GM10248 (cell line): Measurements from ENCODE around the gene ELF1.

Experiments
- CTCF ChIA-PET: fragments of 300-600 bp; sonication (Branson Sonifier 250); formaldehyde crosslinking; extraction: SDS; loops from one replicate; lab custom pipeline; 2021; ENCODE audit warnings: antibody characterized with exemption; lab: Yijun Ruan, JAX
- POLR2A ChIA-PET: fragments of 350-650 bp; sonication (Branson Sonifier 250); formaldehyde crosslinking; extraction: SDS; loops from one replicate; lab custom pipeline; 2020; ENCODE audit warnings: antibody characterized with exemption; lab: Yijun Ruan, JAX
- DNase-seq: peaks from one replicate; pipeline ENCODE4 v3.0.0; 2012; ENCODE audit errors: extremely low spot score
- TF ChIP-seq, protein P1 (sequence below): IDR thresholded peaks from 2 replicates; pipeline ENCODE4 v1.5.1; 2012; ENCODE audit warnings: mild to moderate bottlenecking, low read depth; ENCODE audit errors: extremely low read depth, missing control alignments, control extremely low read depth

Gene ELF1

GRCh38 chr13:41034382-41034781 is 15.3 kb upstream of the ELF1 start:
- DNase-seq = no peak
- TF ChIP-seq, protein P1, sequence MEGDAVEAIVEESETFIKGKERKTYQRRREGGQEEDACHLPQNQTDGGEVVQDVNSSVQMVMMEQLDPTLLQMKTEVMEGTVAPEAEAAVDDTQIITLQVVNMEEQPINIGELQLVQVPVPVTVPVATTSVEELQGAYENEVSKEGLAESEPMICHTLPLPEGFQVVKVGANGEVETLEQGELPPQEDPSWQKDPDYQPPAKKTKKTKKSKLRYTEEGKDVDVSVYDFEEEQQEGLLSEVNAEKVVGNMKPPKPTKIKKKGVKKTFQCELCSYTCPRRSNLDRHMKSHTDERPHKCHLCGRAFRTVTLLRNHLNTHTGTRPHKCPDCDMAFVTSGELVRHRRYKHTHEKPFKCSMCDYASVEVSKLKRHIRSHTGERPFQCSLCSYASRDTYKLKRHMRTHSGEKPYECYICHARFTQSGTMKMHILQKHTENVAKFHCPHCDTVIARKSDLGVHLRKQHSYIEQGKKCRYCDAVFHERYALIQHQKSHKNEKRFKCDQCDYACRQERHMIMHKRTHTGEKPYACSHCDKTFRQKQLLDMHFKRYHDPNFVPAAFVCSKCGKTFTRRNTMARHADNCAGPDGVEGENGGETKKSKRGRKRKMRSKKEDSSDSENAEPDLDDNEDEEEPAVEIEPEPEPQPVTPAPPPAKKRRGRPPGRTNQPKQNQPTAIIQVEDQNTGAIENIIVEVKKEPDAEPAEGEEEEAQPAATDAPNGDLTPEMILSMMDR = no peak
- POLR2A ChIA-PET = no interaction called here
- CTCF ChIA-PET = interaction anchor here (1.7 to 2.7 kb wide), 2 partner anchors 13 to 20 kb away, joined by 6 to 14 read pairs; no protein-coding TSS in a partner anchor

DNA sequence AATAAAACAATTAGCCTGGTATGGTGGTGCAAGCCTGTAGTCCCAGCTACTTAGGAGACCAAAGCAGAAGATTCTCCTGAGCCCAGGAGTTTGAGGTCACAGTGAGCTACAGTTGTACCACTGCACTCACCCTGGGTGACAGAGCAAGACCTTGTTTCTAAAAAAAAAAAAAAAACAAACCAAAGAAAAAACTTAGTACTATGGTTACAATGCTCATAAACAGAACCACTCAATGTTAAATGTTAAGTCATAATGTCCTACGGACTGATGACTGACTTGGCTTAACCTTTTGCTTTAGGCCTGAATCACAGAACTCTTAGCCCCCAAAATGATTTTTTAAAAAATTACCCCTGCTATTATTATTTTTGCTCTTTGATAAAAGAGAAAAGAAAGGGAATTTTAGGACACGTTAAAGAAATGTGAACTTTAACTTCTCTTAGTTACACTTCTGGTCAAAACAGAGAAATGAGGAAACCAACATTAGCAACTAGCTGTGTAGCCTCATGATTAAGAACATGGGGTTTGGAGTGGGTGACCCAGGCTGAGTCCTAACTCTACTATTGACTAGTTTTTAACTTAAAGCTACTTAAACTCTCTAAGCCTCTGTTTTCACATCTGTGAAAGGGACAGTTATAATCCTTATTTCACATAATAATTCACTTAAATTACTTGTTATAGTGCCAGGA is 13.7 kb upstream of the ELF1 start:
- ChIA-PET CTCF (interaction anchor here (1.0 to 2.7 kb wide), 5 partner anchors 9 to 95 kb away, joined by 3 to 14 read pairs (median 6); no protein-coding TSS in a partner anchor), POLR2A (no interaction called here)

GRCh38 chr13:41029629-41030028 is 10.5 kb upstream of the ELF1 start:
- no peak for DNase-seq
- TF ChIP-seq, protein P1 = no peak
- POLR2A ChIA-PET = no interaction called here
- CTCF ChIA-PET = interaction anchor here (2.9 to 4.3 kb wide), 2 partner anchors 10 to 25 kb away, joined by 16 to 24 read pairs; partner anchors contain the start of gene ELF1

More for the DNA sequence above, 13.7 kb upstream of the ELF1 start:
- TF ChIP-seq, protein P1 = no peak
- DNase-seq = no peak

DNA sequence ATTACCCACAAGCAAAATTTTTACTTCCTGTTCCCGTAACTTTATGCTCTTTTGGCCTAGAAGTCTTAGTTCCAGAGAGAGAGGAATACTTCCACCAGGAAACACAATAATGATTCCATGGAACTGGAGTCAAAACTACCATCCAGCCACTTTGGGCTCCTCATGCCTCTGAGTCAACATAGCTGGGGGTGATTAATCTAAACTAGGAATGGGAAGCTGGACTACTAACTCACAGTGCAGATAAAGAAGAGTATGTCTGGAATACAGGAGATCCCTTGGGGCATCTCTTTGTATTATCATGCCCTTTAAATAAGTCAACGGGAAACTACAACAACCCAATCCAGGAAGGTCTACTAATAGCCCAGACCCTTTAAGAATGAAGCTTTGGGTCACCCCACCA is 8.9 kb upstream of the ELF1 start:
- ChIA-PET POLR2A (no interaction called here), CTCF (interaction anchor here (0.8 to 4.3 kb wide), 3 partner anchors 8 to 27 kb away, joined by 3 to 24 read pairs (median 16); partner anchors contain the start of gene ELF1)
- TF ChIP-seq, protein P1 = no peak
- DNase-seq = no peak

- ChIA-PET CTCF (interaction anchor here (0.8 to 1.6 kb wide), 3 partner anchors 15 to 23 kb away, joined by 3 to 4 read pairs (median 3); no protein-coding TSS in a partner anchor), POLR2A (no interaction called here)
- TF ChIP-seq, protein P1 = no peak
- no peak for DNase-seq
Observed at GRCh38 chr13:41026788-41027187, 7.7 kb upstream of the ELF1 start.

DNA sequence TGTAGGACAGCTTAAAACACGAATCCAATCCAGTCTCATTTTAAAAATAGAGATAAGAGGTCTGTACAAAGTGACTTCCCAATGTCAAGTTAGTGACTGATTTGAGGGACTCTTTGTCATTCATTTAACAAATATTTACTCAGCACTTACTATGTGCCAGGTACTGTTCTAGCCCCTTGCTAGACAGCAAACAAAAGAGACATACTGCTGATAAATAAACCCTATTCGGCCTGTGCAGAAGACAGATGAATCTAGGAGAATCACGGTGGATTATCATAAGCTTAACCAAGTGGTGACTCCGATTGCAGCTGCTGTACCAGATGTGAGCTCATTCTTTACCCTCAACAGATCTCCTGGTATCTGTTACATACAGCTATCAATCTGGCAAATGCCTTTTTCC is 6.4 kb upstream of the ELF1 start:
- CTCF ChIA-PET = interaction anchor here (1.5 to 4.2 kb wide), 4 partner anchors 16 to 32 kb away, joined by 4 to 20 read pairs (median 4); no protein-coding TSS in a partner anchor
- TF ChIP-seq, protein P1 = no peak
- no peak for DNase-seq
- POLR2A ChIA-PET = no interaction called here
